HG02840 (cell line): ENCODE data around the gene WDR7.
A peak's percentile ranks its signal among the peaks of the same experiment; 100 is the strongest.

Source experiments
- ATAC-seq: cut with Tn5 transposase; IDR thresholded peaks from one replicate; pipeline ENCODE4 v1.9.1; 2021; ENCODE audit warnings: mild to moderate bottlenecking, moderate library complexity, moderate number of reproducible peaks; ENCODE audit not compliant: unreplicated experiment, low FRiP score

WDR7 gene

GRCh38 chr18:56980151-56980550 is 329.0 kb downstream of the WDR7 start:
- no peak for ATAC-seq

- no peak for ATAC-seq
Measured at GRCh38 chr18:56982766-56983165, 331.6 kb downstream of the WDR7 start.

GRCh38 chr18:56983275-56983992 is 332.3 kb downstream of the WDR7 start:
- no peak for ATAC-seq

- no peak for ATAC-seq
Measured at GRCh38 chr18:56984731-56985130, 333.6 kb downstream of the WDR7 start.

- no peak for ATAC-seq
Measured at GRCh38 chr18:56986829-56987228, 335.7 kb downstream of the WDR7 start.

- no peak for ATAC-seq
Measured at GRCh38 chr18:56987236-56987635, 336.1 kb downstream of the WDR7 start.

- no peak for ATAC-seq
Measured at GRCh38 chr18:56988022-56988421, 336.9 kb downstream of the WDR7 start.

GRCh38 chr18:56990678-56991077 is 339.5 kb downstream of the WDR7 start:
- no peak for ATAC-seq

- no peak for ATAC-seq
Measured at GRCh38 chr18:56992777-56993176, 341.6 kb downstream of the WDR7 start.

GRCh38 chr18:56995579-56996188 is 344.5 kb downstream of the WDR7 start:
- ATAC-seq = no peak

- ATAC-seq = no peak
Measured at GRCh38 chr18:56997200-56997599, 346.0 kb downstream of the WDR7 start.

GRCh38 chr18:56999823-57000222 is 348.7 kb downstream of the WDR7 start:
- ATAC-seq = no peak

- no peak for ATAC-seq
Measured at GRCh38 chr18:57002627-57003026, 351.5 kb downstream of the WDR7 start.

GRCh38 chr18:57003342-57003741 is 352.2 kb downstream of the WDR7 start:
- no peak for ATAC-seq

- ATAC-seq = peak; percentile 91
Measured at GRCh38 chr18:57004366-57005121, 353.4 kb downstream of the WDR7 start.

GRCh38 chr18:57008001-57008686 is 357.0 kb downstream of the WDR7 start:
- ATAC-seq = no peak

GRCh38 chr18:57009844-57010243 is 358.7 kb downstream of the WDR7 start:
- no peak for ATAC-seq

GRCh38 chr18:57014772-57015413 is 363.7 kb downstream of the WDR7 start:
- no peak for ATAC-seq

- no peak for ATAC-seq
Measured at GRCh38 chr18:57015451-57015850, 364.3 kb downstream of the WDR7 start.

- no peak for ATAC-seq
Measured at GRCh38 chr18:57018845-57019244, 367.7 kb downstream of the WDR7 start.
